GM12878 (cell line): ENCODE results near the gene TSPYL4.

Experiments
- ATF2 ChIP-seq: IDR thresholded peaks from 2 replicates; pipeline ENCODE4 v1.6.1; 2012; ENCODE audit warnings: low read length, inconsistent platforms
- BHLHE40 ChIP-seq, 2 experiments: fragments of 450-650 bp in 1 of 2; IDR thresholded peaks; 2 replicates each; pipeline ENCODE4 v1.6.1; 2011 to 2017; ENCODE audit warnings: low read depth in 2 of 2, borderline replicate concordance in 1 of 2, improper control_type of control experiment in 1 of 2, low read length in 1 of 2, mild to moderate bottlenecking in 1 of 2
- CEBPB ChIP-seq, 2 experiments: fragments of 150-350 bp in 1 of 2; IDR thresholded peaks; 2 replicates each; pipeline ENCODE4 v1.6.1; 2012 to 2014; ENCODE audit warnings: low read depth in 2 of 2, low read length in 2 of 2, borderline replicate concordance in 1 of 2, inconsistent platforms in 1 of 2
- CTCF ChIP-seq, 3 experiments: IDR thresholded peaks in 2 of 3; conservative IDR thresholded peaks in 1 of 3; 2 replicates each; pipeline ENCODE4 v1.5.1; 2011; ENCODE audit warnings: low read depth in 3 of 3, low read length in 3 of 3, mild to moderate bottlenecking in 3 of 3, control low read depth in 2 of 3, moderate library complexity in 2 of 3, inconsistent platforms in 1 of 3, mixed read lengths in 1 of 3; ENCODE audit not compliant: control insufficient read depth in 2 of 3, insufficient read depth in 1 of 3; ENCODE audit errors: extremely low read depth in 1 of 3
- EP300 ChIP-seq, 2 experiments: fragments of 150-350 bp in 1 of 2; IDR thresholded peaks; 2 replicates each; pipeline ENCODE4 v1.6.1; 2011 to 2012; ENCODE audit warnings: low read depth in 2 of 2, low read length in 2 of 2, borderline replicate concordance in 1 of 2, improper control_type of control experiment in 1 of 2, inconsistent platforms in 1 of 2; ENCODE audit not compliant: control insufficient read depth in 1 of 2
- MAX ChIP-seq: IDR thresholded peaks from 2 replicates; pipeline ENCODE4 v1.6.1; 2012; ENCODE audit warnings: low read depth, low read length, improper control_type of control experiment
- NBN ChIP-seq: fragments of 450-650 bp; IDR thresholded peaks from 2 replicates; pipeline ENCODE4 v1.6.1; 2016
- POLR2AphosphoS5 ChIP-seq: IDR thresholded peaks from 2 replicates; pipeline ENCODE4 v1.6.1; 2011; ENCODE audit warnings: mild to moderate bottlenecking, low read length, inconsistent platforms
- RAD21 ChIP-seq: IDR thresholded peaks from 2 replicates; pipeline ENCODE4 v1.6.1; 2011; ENCODE audit warnings: mild to moderate bottlenecking, low read depth, low read length, moderate library complexity; ENCODE audit not compliant: insufficient read depth
- SIN3A ChIP-seq: IDR thresholded peaks from 2 replicates; pipeline ENCODE4 v1.6.1; 2012; ENCODE audit warnings: low read depth, low read length, improper control_type of control experiment
- SMAD5 ChIP-seq: IDR thresholded peaks from 2 replicates; pipeline ENCODE4 v1.6.1; 2016; ENCODE audit warnings: antibody characterized with exemption, low read depth
- TCF12 ChIP-seq: IDR thresholded peaks from 2 replicates; pipeline ENCODE4 v1.6.1; 2011; ENCODE audit warnings: low read depth, mild to moderate bottlenecking, low read length

GRCh38 chr6:116208056-116208785 lies 45.7 kb downstream of the TSPYL4 start:
- no peak for TF ChIP-seq CEBPB (IDR thresholded peaks at IDR 0.05; ENCODE audit: borderline replicate concordance in 1 of 2, low read depth in 2 of 2, low read length in 2 of 2)
- no peak for TF ChIP-seq CTCF (IDR thresholded peaks at IDR 0.05 in 2 of 3, conservative IDR thresholded peaks at IDR 0.05 in 1 of 3; ENCODE audit: control insufficient read depth in 2 of 3, extremely low read depth in 1 of 3, insufficient read depth in 1 of 3, low read depth in 3 of 3, low read length in 3 of 3)
- no peak for TF ChIP-seq BHLHE40 (IDR thresholded peaks at IDR 0.05; ENCODE audit: borderline replicate concordance in 1 of 2, low read depth in 2 of 2, low read length in 1 of 2)
- TF ChIP-seq SMAD5 = no peak
- TF ChIP-seq POLR2AphosphoS5 = no peak
- no peak for TF ChIP-seq MAX
- no peak for TF ChIP-seq EP300 (IDR thresholded peaks at IDR 0.05; ENCODE audit: borderline replicate concordance in 1 of 2, control insufficient read depth in 1 of 2, low read depth in 2 of 2, low read length in 2 of 2)
- TF ChIP-seq SIN3A = no peak
- TF ChIP-seq NBN = no peak
- no peak for TF ChIP-seq ATF2
- no peak for TF ChIP-seq TCF12
- TF ChIP-seq RAD21 = no peak
